A673 (cell line): ENCODE measurements around the gene NEURL1B. TPM values are rescaled to one million over a fixed set of nuclear protein-coding genes. Genes with fewer than 3 reads are reported as not detected.
"Not testable (repeated sequence)": the region's sequence is repeated elsewhere in the genome, so short reads cannot be mapped to it uniquely, and the experiment has no call there.

ENCODE experiments used
- BruUV-seq: library from RNA; stranded (reverse); fragments of 400-500 nt; replicated peaks from 2 replicates; lab custom pipeline; 2021; lab: Mats Ljungman, UMichigan
- CTCF ChIA-PET: fragments of 300-600 bp; sonication (Branson Sonifier 250); formaldehyde crosslinking; loops from one replicate; lab custom pipeline; 2022; ENCODE audit warnings: antibody characterized with exemption; lab: Charles Lee
- POLR2A ChIA-PET: fragments of 300-600 bp; sonication (Branson Sonifier 250); formaldehyde crosslinking; loops from one replicate; lab custom pipeline; 2022; ENCODE audit warnings: antibody characterized with exemption; ENCODE audit not compliant: low non-redundant PET; lab: Charles Lee
- DNase-seq: peaks from one replicate; pipeline ENCODE4 v3.0.0-alpha.2; 2015; ENCODE audit warnings: low spot score
- H3K27ac ChIP-seq: fragments of 200-600 bp; sonication (generic); 2 replicates; pipeline ENCODE4 v1.5.1; 2016; ENCODE audit warnings: mixed run types, low read depth, mild to moderate bottlenecking, mixed read lengths, antibody characterized with exemption, low read length; ENCODE audit not compliant: poor library complexity, severe bottlenecking
- H3K27me3 ChIP-seq: fragments of 200-600 bp; sonication (generic); replicated peaks from 2 replicates; pipeline ENCODE4 v1.6.1; 2017; ENCODE audit warnings: mixed run types, low read depth, mild to moderate bottlenecking, mixed read lengths, antibody characterized with exemption, low read length; ENCODE audit not compliant: insufficient read depth, poor library complexity
- H3K36me3 ChIP-seq: fragments of 200-600 bp; sonication (generic); 2 replicates; pipeline ENCODE4 v1.6.1; 2016; ENCODE audit warnings: mixed run types, mild to moderate bottlenecking, mixed read lengths, antibody characterized with exemption, low read length; ENCODE audit not compliant: insufficient read depth, poor library complexity, severe bottlenecking
- H3K4me1 ChIP-seq: fragments of 200-600 bp; sonication (generic); 2 replicates; pipeline ENCODE4 v1.6.1; 2017; ENCODE audit warnings: mixed run types, mild to moderate bottlenecking, mixed read lengths, antibody characterized with exemption, low read length; ENCODE audit not compliant: insufficient read depth, poor library complexity, severe bottlenecking
- H3K4me3 ChIP-seq: fragments of 200-600 bp; sonication (generic); 2 replicates; pipeline ENCODE4 v1.5.1; 2016; ENCODE audit warnings: low read depth, mixed run types, mild to moderate bottlenecking, mixed read lengths, low read length; ENCODE audit not compliant: poor library complexity, severe bottlenecking
- H3K9me3 ChIP-seq: fragments of 200-600 bp; sonication (generic); 2 replicates; pipeline ENCODE4 v1.6.1; 2016; ENCODE audit warnings: mixed run types, low read depth, mild to moderate bottlenecking, mixed read lengths, antibody characterized with exemption, low read length; ENCODE audit not compliant: poor library complexity, severe bottlenecking
- EZH2 ChIP-seq: fragments of 200-600 bp; sonication (generic); IDR thresholded peaks from 2 replicates; pipeline ENCODE4 v1.6.1; 2017; ENCODE audit warnings: borderline replicate concordance, low read depth, mild to moderate bottlenecking, mixed read lengths, antibody characterized with exemption, low read length; ENCODE audit not compliant: poor library complexity, severe bottlenecking
- intact Hi-C: fragments of 100-400 bp; cut with micrococcal nuclease; formaldehyde crosslinking; loops from one replicate; pipeline ENCODE4 v1.10.0; 2022; ENCODE audit not compliant: unreplicated experiment
- total RNA-seq: library from RNA; stranded (reverse); gene quantifications from 2 replicates; pipeline ENCODE4 v1.2.3, GENCODE V29; 2021
- TF ChIP-seq, protein P1 (sequence below): fragments of 300-800, 200-600 bp; sonication (generic); conservative IDR thresholded peaks from 2 replicates; pipeline ENCODE4 v1.5.1; 2017; ENCODE audit warnings: low read depth, mild to moderate bottlenecking, antibody characterized with exemption, low read length, moderate library complexity, mixed read lengths

Gene NEURL1B
- total RNA-seq, 1 experiment from 2014 or later: 5.1 TPM

DNA sequence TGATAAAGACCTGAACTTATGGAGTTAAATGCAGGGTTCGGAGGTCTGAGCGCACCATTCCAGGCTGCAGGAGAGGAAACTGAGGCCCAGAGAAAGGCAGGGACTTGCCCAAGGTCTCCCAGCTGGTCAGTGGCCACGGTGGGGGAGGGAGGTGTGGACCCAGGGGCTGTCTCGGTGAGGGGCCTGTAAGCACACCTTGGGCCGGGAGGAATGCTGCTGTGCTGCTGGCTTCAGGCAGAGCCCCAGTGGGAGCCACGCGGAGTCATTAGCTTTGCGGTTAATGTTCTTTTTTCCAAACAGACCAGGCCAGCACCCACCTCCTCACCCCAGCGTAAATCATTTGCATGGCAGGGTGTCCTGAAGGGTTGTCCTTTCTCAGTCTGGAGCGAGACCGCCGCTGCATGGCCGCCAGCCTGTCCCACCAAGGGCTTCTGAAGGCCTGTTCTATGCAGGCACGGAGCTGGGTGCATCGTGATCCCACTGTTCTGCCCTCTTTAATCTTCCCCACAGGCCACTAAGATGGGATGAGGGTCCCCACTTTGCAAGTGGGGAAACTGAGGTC is 35.9 kb downstream of the NEURL1B start:
- POLR2A ChIA-PET: no interaction called here
- no TSS peak for BruUV-seq
- TF ChIP-seq, protein P1, sequence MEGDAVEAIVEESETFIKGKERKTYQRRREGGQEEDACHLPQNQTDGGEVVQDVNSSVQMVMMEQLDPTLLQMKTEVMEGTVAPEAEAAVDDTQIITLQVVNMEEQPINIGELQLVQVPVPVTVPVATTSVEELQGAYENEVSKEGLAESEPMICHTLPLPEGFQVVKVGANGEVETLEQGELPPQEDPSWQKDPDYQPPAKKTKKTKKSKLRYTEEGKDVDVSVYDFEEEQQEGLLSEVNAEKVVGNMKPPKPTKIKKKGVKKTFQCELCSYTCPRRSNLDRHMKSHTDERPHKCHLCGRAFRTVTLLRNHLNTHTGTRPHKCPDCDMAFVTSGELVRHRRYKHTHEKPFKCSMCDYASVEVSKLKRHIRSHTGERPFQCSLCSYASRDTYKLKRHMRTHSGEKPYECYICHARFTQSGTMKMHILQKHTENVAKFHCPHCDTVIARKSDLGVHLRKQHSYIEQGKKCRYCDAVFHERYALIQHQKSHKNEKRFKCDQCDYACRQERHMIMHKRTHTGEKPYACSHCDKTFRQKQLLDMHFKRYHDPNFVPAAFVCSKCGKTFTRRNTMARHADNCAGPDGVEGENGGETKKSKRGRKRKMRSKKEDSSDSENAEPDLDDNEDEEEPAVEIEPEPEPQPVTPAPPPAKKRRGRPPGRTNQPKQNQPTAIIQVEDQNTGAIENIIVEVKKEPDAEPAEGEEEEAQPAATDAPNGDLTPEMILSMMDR: no peak
- TF ChIP-seq EZH2: no peak
- Histone ChIP-seq H3K4me1 (no peaks in the 10 kb centered on the region), H3K9me3 (no peaks in the 10 kb centered on the region), H3K36me3 (no peaks in the 10 kb centered on the region), H3K27ac (no peak overlapping the region), H3K27me3 (no peaks in the 10 kb centered on the region), H3K4me3 (no peak overlapping the region)
- CTCF ChIA-PET: no interaction called here
- intact Hi-C loops: no loop called here
- no peak for DNase-seq

DNA sequence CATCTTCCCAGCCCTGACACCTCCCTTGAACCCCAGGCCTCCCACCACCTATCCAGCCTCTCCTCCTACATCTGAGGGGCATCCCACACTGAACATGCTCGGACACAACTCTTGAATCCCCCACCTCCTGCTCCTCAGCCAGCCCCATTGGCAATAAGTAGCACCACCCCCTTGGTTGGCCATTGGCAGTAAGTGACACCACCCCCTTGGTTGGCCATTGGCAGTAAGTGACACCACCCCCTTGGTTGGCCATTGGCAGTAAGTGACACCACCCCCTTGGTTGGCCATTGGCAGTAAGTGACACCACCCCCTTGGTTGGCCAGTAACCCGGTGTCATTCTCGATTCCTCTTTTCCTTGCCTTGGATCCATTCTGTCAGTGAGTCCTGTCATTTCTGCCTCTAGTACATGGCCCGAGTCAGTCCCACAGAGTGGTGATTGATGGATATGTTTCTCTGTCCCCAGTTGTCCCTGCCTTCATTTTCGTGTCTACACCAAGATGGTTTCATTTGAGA is 37.4 kb downstream of the NEURL1B start:
- H3K27ac ChIP-seq, POLR2A ChIA-PET, H3K4me1 ChIP-seq, DNase-seq, H3K9me3 ChIP-seq, H3K27me3 ChIP-seq, H3K4me3 ChIP-seq, H3K36me3 ChIP-seq, intact Hi-C loops, BruUV-seq, CTCF ChIA-PET: not testable (repeated sequence)

DNA sequence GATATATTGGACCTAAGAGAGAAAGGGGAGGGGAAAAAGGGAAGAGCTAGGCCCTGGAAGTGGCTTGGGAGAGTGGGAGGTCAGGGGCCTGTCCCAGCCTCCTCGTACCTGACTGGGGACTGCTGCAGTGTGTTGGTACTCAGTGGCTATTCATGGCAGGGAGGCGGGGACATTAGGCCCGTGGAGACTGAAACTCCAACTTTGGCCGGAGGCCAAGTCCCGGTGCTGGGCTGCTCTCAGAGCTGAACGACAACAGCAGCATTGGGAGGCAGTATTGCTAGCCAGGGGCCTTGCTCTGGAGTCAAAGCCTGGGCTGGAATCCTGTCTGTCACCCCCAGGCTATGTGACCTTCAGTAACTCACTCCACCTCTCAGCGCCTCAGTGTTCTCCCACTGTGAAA is 37.8 kb downstream of the NEURL1B start:
- Histone ChIP-seq H3K9me3 (no peaks in the 10 kb centered on the region), H3K4me3 (no peak overlapping the region), H3K27ac (no peak overlapping the region), H3K4me1 (no peaks in the 10 kb centered on the region), H3K27me3 (no peaks in the 10 kb centered on the region), H3K36me3 (no peaks in the 10 kb centered on the region)
- ChIA-PET CTCF (no interaction called here), POLR2A (no interaction called here)
- BruUV-seq: no TSS peak
- intact Hi-C loops: no loop called here
- TF ChIP-seq, protein P1: no peak
- no peak for TF ChIP-seq EZH2
- no peak for DNase-seq
